Posterior vena cava (tissue), 2 donors: ENCODE measurements around the gene TERF2IP. TPM values are rescaled to one million over a fixed set of nuclear protein-coding genes. Genes with fewer than 3 reads are reported as not detected.

Experiments used
- DNase-seq: peaks from one replicate; pipeline ENCODE4 v3.0.0-alpha.2; 2020; ENCODE audit warnings: low spot score
- intact Hi-C, 2 donors: fragments of 100-400 bp; cut with DNase I; formaldehyde crosslinking; loops; one replicate each; pipeline versions ENCODE4 v1.14.1 to v1.14.2; 2022 to 2023
- total RNA-seq, 2 donors: library from RNA; stranded (reverse); fragmentation: NEBNext Ultra II Directional; extraction: Animal tissue kit (Norgen Biotek cat#: 25700); gene quantifications; one replicate each; pipeline ENCODE4 v1.2.1, GENCODE V29; 2021
- donor health status: DM: yes; HTN: yes; CAD: no.
- donor health status: DM: yes; HTN: yes; CAD: no.

TERF2IP gene
- total RNA-seq, 2 donors from 2014 or later: 48.4 to 49.7 TPM

DNA sequence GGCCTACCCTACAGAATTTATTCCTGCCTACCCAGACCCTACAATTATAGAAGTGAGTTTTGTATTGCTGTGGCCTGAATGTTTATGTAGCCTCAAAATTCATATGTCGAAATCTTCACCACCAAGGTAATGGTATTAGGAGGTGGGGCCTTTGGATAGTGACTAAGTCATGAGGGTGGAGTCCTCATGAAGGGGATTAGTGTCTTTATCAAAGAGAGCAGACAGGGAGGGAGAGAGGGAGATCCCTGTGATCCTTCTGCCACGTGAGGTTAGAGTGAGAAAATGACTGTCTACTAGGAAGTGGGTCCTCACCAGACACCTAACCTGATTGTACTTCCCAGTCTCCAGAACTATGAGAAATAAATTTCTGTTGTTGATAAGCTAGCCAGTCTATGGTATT, 54.7 kb downstream of the TERF2IP start:
- intact Hi-C loops: no loop called here

DNA sequence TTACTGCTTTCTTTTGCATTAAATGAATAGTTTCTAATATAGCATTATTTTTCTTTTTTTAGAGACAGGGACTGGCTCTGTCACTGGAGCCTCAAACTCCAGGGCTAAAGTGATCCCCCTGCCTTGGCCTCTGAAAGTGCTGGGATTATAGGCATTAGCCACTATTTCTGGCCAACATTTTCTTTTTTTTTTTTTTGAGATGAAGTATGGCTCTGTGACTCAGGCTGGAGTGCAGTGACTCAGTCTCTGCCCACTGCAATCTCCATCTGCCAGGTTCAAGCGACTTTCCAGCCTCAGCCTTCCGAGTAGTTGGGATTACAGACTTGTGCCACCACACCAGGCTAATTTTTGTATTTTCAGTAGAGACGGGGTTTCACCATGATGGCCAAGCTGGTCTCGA, 55.7 kb downstream of the TERF2IP start:
- intact Hi-C loops: no loop called here
- DNase-seq: no peak

More for the DNA sequence above, 54.7 kb downstream of the TERF2IP start:
- DNase-seq: no peak

Other genes with a start within 250 kb of the TERF2IP start
- gene CFDP1, start 214.3 kb upstream of the TERF2IP start, total RNA-seq: 10 to 100 TPM; 45.3 to 54.4 TPM
- 10 to 100 TPM; 14.3 to 16.9 TPM for gene TMEM170A, start 183.1 kb upstream of the TERF2IP start, total RNA-seq
- gene CHST6, start 152.3 kb upstream of the TERF2IP start, total RNA-seq: 1 to 10 TPM in 1 of 2 donors, under 1 TPM in 1; 0.86 to 1.6 TPM
- not detected for gene CHST5, start 111.7 kb upstream of the TERF2IP start, total RNA-seq
- 1 to 10 TPM; 6.8 to 9.4 TPM for gene TMEM231, start 91.5 kb upstream of the TERF2IP start, total RNA-seq
- gene GABARAPL2, start 81.4 kb upstream of the TERF2IP start, total RNA-seq: 10 to 100 TPM; 94.3 to 96.0 TPM
- gene ADAT1, start 24.5 kb upstream of the TERF2IP start, total RNA-seq: 10 to 100 TPM; 26.0 to 29.1 TPM
- 10 to 100 TPM; 67.6 to 75.0 TPM for gene KARS1, start 108 bp upstream of the TERF2IP start, total RNA-seq
- not detected for gene CPHXL2, start 29.2 kb downstream of the TERF2IP start, total RNA-seq
- not detected for gene DUXB, start 53.7 kb downstream of the TERF2IP start, total RNA-seq
- not detected for gene CPHXL, start 78.7 kb downstream of the TERF2IP start, total RNA-seq